ENCODE results near the gene MBTPS1. TPM values are rescaled to one million over a fixed set of nuclear protein-coding genes. Genes with fewer than 3 reads are reported as not detected.

Gene MBTPS1
- total RNA-seq, 4 donors from 2014 or later = 126 to 185 (median 166) TPM

DNA sequence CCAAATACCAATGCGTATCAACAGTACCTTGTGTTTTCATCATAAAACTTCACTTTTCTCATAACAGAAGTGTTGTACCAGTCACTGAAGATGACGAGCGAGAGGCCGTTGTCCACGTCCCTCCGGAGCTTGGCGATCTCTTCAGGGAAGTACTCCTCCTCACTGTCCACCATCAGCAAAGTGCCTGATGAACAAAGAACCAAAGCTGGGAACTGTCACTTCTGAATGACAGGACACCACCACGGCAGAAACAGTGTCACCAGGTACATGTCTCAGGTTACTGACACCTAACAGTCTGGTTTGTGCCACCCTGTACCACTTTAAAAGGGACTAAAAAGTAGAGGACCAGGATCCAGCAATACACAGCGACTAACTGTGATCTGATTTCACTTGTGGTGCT lies 49.1 kb downstream of the MBTPS1 start:
- 92 to 94% methylated on average over 9 of the region's 9 CpGs for WGBS, 2 donors
- Histone ChIP-seq H3K27me3 (no peaks in the 10 kb centered on the region), H3K4me1 (no peaks in the 10 kb centered on the region), H3K27ac (no peak overlapping the region), H3K9me3 (no peaks in the 10 kb centered on the region), H3K4me3 (replicated peaks in 1 of 3) (no peak overlapping the region), H3K36me3 (peaks cover 62 to 73% of the 10 kb centered on the region in 2 donors)
- DNase-seq = no peak
- TF ChIP-seq, protein P1, sequence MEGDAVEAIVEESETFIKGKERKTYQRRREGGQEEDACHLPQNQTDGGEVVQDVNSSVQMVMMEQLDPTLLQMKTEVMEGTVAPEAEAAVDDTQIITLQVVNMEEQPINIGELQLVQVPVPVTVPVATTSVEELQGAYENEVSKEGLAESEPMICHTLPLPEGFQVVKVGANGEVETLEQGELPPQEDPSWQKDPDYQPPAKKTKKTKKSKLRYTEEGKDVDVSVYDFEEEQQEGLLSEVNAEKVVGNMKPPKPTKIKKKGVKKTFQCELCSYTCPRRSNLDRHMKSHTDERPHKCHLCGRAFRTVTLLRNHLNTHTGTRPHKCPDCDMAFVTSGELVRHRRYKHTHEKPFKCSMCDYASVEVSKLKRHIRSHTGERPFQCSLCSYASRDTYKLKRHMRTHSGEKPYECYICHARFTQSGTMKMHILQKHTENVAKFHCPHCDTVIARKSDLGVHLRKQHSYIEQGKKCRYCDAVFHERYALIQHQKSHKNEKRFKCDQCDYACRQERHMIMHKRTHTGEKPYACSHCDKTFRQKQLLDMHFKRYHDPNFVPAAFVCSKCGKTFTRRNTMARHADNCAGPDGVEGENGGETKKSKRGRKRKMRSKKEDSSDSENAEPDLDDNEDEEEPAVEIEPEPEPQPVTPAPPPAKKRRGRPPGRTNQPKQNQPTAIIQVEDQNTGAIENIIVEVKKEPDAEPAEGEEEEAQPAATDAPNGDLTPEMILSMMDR (IDR thresholded peaks at IDR 0.05) = no peak
- TF ChIP-seq POLR2A (IDR thresholded peaks at IDR 0.05) = no peak
- intact Hi-C loops (cut with DNase I) = no loop called here

DNA sequence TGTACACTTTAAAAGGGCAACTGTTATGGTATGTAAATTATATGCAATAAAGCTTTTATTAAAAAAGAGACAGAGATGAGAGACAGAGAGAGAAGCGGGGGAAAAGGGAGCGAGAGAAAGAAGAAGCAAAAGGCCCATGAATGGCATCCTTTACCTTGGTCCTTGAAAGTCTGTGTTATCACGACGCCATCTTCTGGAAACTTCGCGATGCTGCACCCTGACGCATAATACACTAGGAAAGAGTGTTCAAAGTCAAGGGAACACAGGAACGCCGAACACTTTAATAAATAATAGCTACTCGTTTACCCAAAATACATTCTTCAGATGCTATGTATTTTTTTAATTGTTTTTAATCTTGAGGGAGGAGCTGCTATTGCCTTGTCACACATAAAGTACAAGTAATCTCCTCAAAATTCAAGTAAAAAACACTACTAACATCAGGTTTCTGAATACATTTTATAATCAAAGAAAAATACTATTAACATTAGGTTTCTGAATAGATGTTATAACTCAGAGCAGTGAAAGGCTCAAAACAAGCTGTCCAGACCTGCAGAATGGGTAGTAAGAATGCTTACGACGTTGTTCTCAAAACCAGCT lies 51.1 kb downstream of the MBTPS1 start:
- H3K27ac ChIP-seq = no peak overlapping the region
- no peak overlapping the region for H3K4me3 ChIP-seq (replicated peaks in 1 of 3)
- peak; percentile 41 to 43 for DNase-seq
- TF ChIP-seq, protein P1 (IDR thresholded peaks at IDR 0.05) = peak in 4 of 6 experiments; percentile 18 to 53 (median 48)
- TF ChIP-seq POLR2A (IDR thresholded peaks at IDR 0.05) = no peak
- no peaks in the 10 kb centered on the region for H3K9me3 ChIP-seq
- H3K4me1 ChIP-seq = no peaks in the 10 kb centered on the region
- 49 to 52% methylated on average over 12 of the region's 12 CpGs for WGBS, 2 donors
- H3K27me3 ChIP-seq = no peaks in the 10 kb centered on the region
- intact Hi-C loops (cut with DNase I) = no loop called here
- H3K36me3 ChIP-seq = peaks cover 68 to 78% of the 10 kb centered on the region in 2 donors

DNA sequence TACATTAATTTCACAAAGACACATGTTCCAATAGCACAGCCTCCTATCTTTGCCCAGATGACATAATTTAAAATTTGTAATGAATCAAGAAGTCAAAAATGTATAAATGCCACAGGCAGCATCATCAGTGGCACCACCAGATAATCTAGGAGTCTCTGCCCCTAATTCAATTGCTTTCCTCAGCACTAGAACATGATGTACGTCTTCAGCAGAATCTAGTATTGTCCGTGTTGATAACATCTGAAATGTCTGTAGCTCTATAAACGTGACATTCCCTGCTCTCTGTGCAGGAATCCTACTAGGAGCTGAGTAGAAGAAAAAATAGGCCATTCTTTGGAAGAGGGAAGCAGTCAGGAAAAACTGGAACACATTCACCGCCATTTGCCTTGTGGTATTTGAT lies 52.8 kb downstream of the MBTPS1 start:
- no peaks in the 10 kb centered on the region for H3K9me3 ChIP-seq
- H3K27ac ChIP-seq = no peak overlapping the region
- no peak for DNase-seq
- intact Hi-C loops (cut with DNase I) = loop anchor here (5.0 kb wide), 1 partner anchor 97 kb away; the partner anchor contains the start of gene NECAB2
- TF ChIP-seq, protein P1 (IDR thresholded peaks at IDR 0.05) = no peak
- no peak for TF ChIP-seq POLR2A (IDR thresholded peaks at IDR 0.05)
- no peaks in the 10 kb centered on the region for H3K27me3 ChIP-seq
- peaks cover 66 to 78% of the 10 kb centered on the region in 2 donors for H3K36me3 ChIP-seq
- no peak overlapping the region for H3K4me3 ChIP-seq (replicated peaks in 1 of 3)
- 92 to 95% methylated on average over 4 of the region's 4 CpGs for WGBS, 2 donors
- H3K4me1 ChIP-seq = no peaks in the 10 kb centered on the region

DNA sequence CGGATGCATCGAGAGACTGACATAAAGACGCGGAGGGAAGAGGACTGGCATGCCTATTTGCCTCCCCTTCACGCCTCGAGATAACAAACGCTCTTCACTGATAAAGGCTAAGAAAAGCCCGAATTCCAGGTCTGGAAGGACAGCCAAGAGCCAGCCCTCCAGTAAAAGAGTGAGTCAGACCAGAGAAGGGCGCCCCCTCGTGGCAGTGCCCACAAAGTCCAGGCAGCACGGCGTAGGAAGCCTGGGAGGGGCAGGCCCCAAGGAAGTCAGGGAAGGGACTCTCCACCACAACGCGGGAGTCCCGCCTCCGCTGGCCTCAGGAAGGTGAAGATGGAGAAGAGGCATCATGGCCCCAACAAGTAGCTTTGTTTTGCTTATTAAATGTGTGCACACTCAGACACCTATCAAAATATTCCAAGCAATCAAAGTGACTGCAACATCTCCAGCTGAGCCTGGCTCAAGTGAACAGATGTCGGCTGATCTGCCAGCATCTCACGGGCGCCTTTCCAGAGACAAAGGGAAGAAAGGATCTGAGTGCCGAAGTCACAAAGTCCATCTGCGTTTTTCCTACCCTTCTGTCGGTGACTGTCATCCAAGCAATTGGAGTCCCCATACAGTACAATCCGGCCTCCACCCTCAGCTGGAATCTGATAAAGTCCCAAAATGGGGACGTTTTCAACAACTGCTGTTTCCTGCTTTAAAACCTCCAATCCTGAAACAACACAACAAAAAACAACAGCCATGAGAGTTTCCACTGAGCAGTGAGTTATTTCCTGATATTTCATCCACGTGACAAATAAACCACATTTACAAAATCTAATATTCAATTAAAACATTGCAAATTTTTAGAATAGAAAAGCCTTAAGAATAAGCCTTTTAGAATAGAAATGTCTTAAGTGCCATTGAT lies 53.8 kb downstream of the MBTPS1 start:
- intact Hi-C loops (cut with DNase I) = loop anchor here (5.0 kb wide), 1 partner anchor 96 kb away; the partner anchor contains the start of gene NECAB2
- H3K36me3 ChIP-seq = peaks cover 66 to 78% of the 10 kb centered on the region in 2 donors
- WGBS, 2 donors = 54 to 60% methylated on average over 25 of the region's 25 CpGs

More for the DNA sequence above, 53.8 kb downstream of the MBTPS1 start:
- Histone ChIP-seq H3K4me1 (no peaks in the 10 kb centered on the region), H3K27me3 (no peaks in the 10 kb centered on the region), H3K9me3 (no peaks in the 10 kb centered on the region), H3K27ac (no peak overlapping the region), H3K4me3 (replicated peaks in 1 of 3) (no peak overlapping the region)
- TF ChIP-seq, protein P1 (IDR thresholded peaks at IDR 0.05) = peak; percentile 58 to 82 (median 67)
- no peak for TF ChIP-seq POLR2A (IDR thresholded peaks at IDR 0.05)
- DNase-seq = peak; percentile 63 to 73

Measured in thyroid gland (tissue), 4 donors.